GM12875 (cell line): Measurements from ENCODE around the gene CPVL.

Experiments used
- H3K4me3 ChIP-seq: one replicate; pipeline ENCODE4 v1.5.1; 2011; ENCODE audit warnings: low read depth, low read length, control low read depth
- CTCF ChIP-seq: IDR thresholded peaks from 2 replicates; pipeline ENCODE4 v1.5.1; 2011; ENCODE audit warnings: low read depth, mild to moderate bottlenecking, control low read depth, inconsistent platforms, low read length, moderate library complexity, borderline replicate concordance; ENCODE audit not compliant: insufficient read depth

Gene CPVL

GRCh38 chr7:29190349-29191045 is 44.2 kb upstream of the CPVL start:
- TF ChIP-seq CTCF: no peak
- no peak overlapping the region for H3K4me3 ChIP-seq

GRCh38 chr7:29189743-29190201 is 43.4 kb upstream of the CPVL start:
- no peak overlapping the region for H3K4me3 ChIP-seq
- TF ChIP-seq CTCF: peak; percentile 86

- TF ChIP-seq CTCF: no peak
Observed at GRCh38 chr7:29185613-29186012, 39.3 kb upstream of the CPVL start.

GRCh38 chr7:29184599-29184998 is 38.3 kb upstream of the CPVL start:
- TF ChIP-seq CTCF: no peak
- H3K4me3 ChIP-seq: no peak overlapping the region

More at GRCh38 chr7:29185613-29186012, 39.3 kb upstream of the CPVL start:
- H3K4me3 ChIP-seq: no peak overlapping the region

- no peak overlapping the region for H3K4me3 ChIP-seq
- no peak for TF ChIP-seq CTCF
Observed at GRCh38 chr7:29179115-29179514, 32.8 kb upstream of the CPVL start.

- H3K4me3 ChIP-seq: no peak overlapping the region
- no peak for TF ChIP-seq CTCF
Observed at GRCh38 chr7:29177963-29178600, 31.7 kb upstream of the CPVL start.

- no peak for TF ChIP-seq CTCF
- H3K4me3 ChIP-seq: no peak overlapping the region
Observed at GRCh38 chr7:29173458-29173857, 27.1 kb upstream of the CPVL start.
